GM19240 (cell line): ENCODE results near the gene NAV3.

Source experiments
- DNase-seq: peaks from one replicate; pipeline ENCODE4 v3.0.0; 2011; ENCODE audit warnings: low spot score; ENCODE audit not compliant: insufficient read length

Gene NAV3

DNA sequence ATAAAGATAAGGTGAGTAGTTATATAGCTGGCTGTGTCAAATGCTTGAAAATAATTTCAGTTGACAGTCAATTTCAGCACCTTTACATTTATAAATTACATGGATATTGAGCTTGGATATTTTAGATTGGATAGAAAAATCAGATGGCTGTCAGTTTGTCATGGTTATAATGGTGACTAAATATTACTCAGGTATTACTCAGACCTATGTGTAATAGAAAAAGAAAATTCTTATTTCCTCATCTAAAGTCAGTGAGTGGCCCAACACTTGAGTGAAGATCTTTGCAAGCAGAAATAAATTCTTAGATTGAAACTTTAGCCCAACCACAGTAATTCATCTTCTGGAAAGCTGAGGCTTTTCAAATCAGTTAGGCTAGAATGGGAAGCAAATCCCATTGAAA lies 354.4 kb downstream of the NAV3 start:
- no peak for DNase-seq

DNA sequence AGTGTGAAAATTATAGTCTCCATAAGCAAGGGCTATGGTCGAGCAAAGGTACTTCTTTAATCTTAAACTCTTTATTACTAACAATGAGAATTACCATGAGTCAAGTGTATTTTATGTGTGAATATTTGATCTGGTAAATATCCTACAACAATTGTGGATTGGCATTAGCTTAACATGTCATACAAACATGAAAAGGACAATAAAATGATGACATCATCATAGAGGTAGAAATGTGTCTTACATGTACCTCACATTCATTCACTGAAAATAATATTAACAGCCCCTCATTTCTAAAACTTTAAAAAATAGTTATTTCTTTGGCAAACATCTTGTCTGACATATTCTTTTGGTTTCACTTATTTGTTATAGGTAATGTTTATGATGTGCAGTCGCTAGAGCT lies 355.0 kb downstream of the NAV3 start:
- DNase-seq, result no peak

DNA sequence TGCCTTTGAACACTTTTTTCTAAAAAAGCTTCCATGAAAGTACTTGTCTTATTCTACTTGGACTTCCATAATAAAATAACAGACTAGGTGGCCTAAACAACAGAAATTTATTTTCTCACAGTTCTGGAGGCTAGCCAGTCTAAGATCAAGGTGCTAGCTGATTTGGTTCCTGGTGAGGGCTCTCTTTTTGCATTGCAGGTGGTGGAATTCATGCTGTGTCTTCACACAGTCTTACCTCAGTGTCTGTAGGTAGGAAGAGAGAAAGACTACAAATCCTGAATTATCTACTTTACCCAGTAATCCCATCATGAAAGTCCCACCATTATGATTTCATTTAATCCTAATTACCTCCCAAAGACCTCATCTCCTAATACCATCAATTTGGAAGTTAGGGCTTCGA lies 356.0 kb downstream of the NAV3 start:
- DNase-seq, result no peak

DNA sequence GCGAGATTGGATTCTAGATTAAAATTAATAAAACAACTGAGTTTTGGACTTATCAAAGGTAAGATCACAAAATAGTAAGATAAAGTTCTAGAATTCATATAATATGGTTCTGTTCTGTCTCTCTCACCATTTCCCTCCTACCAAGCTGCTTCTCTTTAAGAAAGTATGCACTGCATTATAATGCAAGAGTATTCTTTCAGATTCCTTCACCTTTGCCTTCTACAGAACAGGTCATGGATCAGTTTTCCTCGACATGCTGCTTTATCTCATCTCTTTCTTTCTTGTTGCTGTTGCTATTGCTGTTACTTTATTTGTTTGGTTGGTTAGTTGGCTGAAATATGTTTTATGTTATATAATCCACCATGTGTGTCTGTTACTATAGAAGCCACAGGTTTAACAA lies 357.0 kb downstream of the NAV3 start:
- DNase-seq, result no peak

DNA sequence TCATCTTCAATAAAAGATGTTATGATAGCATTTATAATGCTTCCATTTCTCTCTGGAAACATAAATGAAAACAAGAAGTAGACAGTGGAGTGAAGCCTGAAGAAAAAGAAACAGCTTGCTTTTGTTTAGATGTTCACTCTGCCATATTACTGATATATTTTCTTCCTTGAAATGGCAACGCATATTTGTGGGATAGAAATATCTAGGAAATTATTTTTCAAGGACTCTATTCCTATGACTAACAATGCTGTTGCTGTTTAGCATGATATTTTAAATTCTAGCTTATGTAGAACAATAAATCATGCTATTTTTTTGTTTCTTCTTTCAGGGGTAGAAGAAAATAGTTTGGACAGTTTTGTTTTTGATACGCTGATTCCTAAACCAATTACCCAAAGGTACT lies 359.0 kb downstream of the NAV3 start:
- no peak for DNase-seq

DNA sequence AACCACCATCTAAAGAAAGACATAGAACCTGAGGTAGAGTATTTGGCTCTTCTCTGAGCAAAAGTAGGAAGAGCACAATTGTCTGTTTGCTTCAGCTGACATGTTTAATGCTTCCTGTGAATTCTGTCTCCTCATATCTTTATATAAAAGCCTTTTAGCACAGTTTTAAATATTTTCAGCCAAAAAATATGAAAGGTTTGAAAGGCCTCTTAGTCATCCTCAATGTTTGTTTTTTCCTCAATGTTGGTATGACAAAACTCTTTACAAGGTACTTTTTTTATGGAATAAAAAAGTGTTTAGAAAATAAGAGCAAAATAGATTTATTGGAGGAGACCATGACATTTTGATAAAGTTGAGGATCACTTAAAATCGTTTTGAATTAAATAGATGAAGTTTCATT lies 360.9 kb downstream of the NAV3 start:
- no peak for DNase-seq

DNA sequence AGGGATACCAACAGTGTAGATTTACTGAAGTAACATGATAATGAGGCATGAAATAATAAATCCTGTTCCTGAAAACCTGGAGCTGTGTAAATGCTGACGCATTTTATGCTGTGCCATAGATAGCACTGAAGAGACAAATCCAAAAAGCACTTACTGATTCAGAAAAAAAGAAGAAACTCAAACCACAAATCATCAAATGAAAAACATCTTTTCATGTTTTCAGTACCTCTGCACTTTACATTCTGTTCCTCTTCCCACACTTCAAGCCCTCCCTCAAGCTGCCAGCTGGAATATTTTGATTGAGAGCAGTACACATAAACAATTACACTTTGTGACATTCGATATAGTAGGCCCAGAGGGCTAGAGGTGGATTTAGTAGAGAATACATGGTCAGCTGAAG lies 362.3 kb downstream of the NAV3 start:
- no peak for DNase-seq

DNA sequence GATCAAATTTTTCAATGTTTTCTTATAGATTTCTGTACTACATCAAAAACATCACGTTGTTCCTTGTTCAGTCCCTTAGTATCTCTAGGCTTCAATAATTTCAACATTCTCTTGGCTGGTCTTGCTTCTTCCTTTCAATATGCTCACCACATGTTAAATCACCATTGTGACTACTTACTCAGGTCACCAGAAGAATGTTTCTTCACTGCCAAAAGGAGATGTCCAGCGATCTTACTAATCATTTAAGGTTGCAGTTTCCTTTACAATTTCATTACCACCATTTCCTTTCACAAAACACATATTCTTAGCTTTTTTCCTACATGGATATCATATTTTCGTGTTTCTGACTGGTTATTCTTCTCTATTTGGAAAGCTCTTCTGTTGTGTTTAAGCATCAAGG lies 363.8 kb downstream of the NAV3 start:
- no peak for DNase-seq

DNA sequence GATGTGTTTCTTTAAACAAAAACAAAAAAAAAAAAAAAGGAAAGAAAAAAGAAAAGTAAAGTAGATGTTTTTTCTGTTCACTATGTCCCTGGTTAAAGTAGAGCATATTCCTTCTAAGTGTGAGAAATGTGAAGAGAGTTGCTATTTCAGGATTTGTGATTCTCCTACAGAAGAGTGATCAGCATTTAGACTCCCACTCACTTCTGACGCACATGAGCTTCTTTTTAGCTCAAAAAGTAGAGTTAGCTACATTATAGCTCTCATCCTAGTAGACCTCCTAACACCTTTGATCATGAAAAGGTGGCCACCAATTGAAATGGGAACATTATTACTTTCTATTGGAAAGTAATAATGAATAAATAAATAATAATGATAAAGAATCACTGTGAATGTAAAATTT lies 368.2 kb downstream of the NAV3 start:
- DNase-seq, result no peak

DNA sequence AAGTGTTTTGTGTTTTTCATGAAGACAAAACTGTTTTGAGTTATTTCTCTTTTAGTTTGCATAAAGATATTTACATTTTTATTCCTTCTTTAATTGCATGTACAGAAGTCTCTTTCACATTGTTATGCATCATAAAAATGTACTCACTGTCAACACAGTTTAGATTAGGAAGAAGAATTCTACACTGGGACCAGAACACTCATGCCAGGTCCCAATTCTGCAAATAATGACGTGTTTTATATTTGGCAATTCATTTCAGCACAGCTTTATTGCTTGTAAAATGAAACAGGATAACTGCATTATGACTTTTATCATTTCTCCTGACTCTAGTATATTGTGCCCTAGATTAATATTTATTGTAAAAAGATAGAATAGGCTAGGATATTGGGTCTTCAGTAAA lies 369.2 kb downstream of the NAV3 start:
- no peak for DNase-seq

DNA sequence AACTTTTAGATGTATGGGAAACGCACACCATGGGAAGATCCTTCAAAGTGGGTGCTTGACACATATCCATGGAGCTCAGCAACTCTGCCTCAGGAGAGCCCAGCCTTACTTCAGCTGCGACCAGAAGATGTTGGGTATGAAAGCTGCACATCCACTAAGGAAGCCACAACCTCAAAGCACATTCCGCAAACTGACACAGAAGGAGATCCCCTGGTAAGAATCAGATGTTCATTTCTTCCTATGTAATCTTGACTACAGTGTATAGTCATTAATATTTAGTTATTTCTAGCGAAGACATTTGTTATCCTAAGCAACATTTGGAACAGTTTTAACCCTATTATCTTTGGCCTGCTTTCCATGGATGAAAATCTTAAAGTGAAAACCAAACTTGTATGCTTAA lies 374.2 kb downstream of the NAV3 start:
- no peak for DNase-seq

DNA sequence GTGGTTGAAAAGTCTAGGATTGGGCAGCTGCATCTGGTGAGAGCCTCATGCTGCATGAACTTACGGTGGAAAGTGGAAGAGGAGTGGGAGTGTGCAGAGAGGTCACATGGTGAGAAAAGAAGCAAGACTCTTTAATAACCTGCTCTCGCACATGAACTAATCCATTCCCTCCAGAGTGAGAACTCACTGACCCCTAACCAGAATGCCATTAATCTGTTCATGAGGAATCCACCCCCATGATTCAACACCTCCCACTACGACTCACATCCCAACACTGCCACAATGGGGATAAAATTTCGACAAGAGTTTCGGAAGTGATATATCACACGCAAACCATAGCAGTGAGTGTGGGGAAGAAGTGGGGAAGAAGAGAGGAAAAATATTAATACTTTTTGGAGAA lies 377.4 kb downstream of the NAV3 start:
- no peak for DNase-seq

DNA sequence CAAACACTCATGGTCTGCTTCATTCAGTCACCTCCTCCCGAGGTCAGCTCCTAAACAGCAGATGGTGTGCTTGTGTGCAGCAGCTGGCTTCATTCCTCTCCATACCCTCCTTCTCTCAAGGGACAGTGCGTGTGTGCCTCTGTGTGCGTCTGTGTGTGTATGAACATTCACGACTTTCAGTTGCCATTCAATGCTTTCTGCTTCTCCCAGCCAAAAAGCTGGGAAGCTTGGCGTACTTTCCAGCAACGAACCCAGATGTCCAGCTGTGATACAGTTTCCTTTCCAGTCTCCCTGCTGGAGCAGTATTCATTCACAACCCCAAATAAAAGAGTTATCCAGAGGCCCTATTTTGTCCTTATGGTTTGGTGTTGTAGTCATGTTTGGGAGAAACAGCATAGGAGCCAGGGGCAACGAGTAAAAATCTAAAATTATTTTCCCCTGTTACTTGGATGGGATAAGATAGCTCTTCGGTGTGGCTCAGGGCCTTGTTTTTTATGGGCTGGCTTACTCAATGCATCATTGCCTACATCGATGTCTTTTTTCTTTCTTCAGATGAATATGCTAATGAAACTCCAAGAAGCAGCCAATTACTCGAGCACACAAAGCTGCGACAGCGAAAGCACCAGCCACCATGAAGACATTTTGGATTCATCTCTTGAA lies 379.3 kb downstream of the NAV3 start:
- no peak for DNase-seq

DNA sequence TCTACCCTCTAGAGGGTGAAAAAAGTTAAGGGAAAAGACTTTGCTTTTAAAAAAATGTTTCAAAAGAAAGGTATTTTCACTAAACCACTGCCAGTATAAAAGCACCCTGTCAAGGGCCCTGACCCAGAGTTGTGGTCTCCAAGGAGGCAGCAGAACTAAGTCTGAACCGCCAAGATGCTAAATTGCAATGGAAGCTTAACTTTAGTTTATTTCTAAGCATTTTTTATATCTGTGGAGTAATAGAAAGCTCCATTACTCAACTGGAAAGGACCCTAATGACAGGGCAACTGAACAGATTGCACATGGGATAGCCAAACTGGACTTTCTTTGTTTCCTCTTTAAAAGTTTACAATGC lies 379.8 kb downstream of the NAV3 start:
- DNase-seq, result no peak

DNA sequence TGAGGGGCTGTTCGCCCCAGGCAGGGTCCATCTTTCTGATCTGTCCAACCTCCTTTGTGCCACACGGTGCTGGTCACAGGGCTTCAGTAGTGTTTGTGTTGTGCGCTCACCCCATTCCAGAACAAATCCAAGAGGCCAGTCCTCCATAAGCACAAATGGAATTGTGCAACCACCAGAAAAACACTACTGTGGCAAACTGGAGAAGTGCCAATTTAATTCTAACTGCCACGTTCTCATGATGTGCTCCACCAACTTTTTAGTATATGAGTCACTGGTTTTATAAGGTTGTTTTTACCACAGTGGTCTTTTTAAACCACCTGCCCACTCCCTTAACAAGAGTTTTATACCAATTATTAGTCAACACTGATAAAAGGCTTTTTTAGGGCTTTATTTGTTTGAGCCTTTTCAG lies 380.2 kb downstream of the NAV3 start:
- no peak for DNase-seq

DNA sequence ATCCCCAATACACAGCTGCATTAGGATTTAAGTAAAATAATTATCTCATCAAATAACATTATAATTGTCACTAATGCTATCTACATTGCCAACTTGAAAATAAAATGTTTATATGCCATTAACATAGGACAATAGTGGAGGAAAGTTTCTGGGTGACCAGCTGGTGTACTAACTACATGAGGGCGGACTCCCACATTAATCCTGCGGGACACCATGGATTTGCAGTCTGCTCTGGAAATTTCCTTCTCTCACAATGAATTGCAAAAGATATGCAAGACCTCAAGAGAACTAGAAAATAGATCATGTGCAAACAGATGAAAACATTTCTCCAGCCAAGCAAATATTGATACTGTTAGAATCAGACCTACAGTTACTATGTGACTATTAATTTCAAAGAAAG lies 390.1 kb downstream of the NAV3 start:
- DNase-seq, result no peak

DNA sequence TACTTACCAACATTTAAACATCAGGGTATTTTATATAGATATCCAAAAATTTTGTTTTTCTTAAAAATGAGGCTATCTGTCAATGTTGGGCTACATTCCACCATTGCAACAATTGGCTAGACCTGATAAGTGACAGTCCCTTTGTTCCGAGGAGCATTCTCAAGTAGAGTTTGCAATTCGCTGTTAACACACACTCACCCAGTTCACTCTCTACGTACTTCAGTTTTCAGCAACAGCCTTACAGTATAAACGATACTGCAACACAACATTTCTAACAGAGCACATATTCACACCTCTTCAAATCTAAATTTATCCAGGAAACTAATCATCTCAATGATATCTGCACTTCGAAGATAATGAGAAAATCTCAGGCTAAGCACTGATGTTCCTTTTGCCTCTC lies 393.5 kb downstream of the NAV3 start:
- no peak for DNase-seq

DNA sequence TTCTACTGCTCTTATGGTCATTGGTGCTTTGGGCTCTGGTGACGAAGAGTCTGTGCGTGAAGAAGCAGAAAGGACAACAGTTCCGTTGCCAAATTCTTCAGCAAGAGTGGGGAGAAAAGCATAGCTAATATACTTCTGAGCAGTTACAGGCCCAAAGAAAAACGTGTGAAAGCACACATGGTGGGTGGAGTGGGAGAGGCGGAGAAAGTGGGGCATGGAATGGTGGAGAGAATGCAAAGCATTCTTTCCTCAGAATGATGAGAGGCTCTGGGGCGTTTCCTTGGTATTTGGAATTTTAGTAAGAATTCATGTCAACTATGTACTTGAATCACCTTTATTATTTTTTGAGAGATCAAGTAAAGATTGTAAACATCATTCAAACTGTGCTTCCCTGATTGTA lies 396.1 kb downstream of the NAV3 start:
- DNase-seq, result no peak

DNA sequence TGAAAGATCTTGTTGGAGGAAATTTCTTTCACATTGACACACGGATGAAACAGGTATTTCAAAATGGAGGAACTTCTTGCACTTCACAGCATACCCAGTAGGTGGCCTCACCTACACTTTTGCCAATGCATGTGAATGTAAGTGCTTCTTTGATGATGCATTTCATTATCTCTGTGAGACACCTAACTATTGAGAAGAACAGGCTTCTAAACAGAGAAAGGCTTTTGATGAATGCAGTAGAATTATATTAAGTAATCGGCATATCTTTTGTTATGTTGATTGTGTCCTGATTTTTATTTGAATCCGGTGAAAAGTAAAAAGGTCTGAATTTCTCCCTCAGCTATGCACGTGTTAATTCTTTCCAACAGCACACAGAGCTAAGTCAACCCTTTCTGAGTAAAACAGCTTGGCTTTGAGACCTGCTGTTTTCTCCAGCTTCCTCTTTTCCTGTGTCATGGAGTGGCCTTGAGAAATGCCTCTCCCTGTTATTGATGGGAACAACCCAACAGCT lies 399.0 kb downstream of the NAV3 start:
- no peak for DNase-seq

DNA sequence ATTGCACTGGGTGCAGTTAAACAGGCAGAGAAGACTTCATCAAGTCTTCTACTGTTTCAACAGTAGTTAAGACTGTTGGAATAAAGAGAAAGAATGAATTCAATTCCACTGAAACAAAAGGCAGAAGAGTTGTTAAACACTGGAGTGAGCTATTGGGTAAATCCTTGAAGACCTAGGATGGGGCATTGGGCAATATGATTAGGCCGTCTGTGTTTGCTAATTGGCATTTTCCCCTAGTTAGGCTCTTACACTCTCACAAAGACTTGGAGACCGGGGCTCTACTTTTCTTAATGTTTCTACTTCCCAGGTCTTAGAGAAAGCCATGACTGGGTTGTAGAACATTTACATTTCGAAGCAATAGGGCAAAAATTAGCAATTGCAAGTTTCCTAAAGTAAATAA lies 402.1 kb downstream of the NAV3 start:
- DNase-seq, result no peak

DNA sequence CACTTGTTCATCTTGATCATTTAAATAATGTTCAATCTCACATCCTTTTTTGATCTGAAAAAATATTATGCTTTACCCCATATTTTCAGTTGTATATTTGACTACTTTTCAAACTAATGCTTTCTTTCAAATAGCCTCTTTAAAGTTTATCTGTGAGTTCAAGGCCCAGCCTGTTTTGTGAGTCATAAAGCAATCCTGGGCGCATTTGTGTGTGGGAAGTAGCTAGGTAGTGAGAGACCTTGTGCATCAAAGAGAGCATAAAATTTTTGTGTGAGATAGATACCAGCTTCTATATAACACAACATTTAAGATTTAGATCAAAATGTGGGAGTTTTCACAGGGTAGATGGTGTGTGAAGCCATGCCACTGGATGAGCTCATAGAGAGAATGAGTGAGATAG lies 405.6 kb downstream of the NAV3 start:
- DNase-seq, result no peak

DNA sequence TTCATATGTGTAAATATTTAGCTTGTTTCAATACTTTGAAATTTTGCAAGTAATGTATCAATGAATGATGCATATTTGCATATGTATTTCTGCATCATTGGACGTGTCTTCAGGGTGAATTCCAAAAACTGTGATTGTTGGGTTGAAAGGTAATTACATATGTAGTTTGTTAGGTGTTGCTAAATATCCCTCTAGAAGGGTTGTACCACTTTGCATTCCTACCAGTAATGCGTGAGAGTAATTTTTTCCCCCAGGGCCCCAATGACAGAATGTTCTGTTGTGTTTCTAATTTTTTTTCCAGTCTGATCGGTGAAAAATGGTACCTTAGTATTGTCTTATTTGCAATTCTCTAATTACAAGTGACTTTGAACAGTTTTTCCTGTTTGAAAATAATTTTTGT lies 408.9 kb downstream of the NAV3 start:
- no peak for DNase-seq

DNA sequence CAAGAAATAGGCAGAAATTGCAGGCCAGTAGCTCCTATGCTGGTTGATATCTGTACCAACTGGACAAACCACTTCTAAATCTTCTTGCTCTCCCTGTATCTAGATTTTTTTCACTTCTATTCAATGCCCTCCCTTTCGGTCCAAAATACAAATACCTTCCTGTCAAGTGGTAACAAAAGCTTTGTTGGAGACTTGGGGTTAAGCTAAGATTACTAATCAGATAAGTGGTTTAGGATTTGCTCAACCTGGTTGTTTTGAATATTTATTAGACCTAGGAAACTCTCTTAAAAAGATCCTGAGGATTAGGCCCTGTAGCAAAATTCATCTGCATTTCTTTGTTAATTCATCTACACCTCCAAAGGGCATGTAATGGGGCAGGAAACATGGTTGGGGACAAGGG lies 410.1 kb downstream of the NAV3 start:
- DNase-seq, result no peak

DNA sequence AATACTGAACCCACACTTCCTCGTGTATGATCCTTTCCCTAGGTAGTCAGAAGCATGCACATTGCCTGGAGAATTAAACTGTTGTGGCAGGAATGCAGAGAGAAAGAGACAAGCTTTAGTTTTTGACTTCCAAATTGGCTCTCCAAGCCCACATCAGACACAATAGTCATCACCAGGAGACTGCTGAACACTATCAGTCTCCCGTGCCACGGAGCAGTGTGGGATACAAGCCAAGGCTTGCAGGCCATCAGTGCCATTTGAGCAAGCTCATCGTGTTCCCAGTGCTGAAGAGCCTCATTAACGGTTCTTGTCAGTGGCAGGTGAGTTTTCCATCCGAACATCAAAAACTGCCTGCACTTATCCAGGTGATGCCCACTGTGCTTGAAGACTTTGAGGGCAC lies 410.8 kb downstream of the NAV3 start:
- no peak for DNase-seq
